Hepatocyte (in vitro differentiated cells): ENCODE results near the gene MRPL46.

Experiments
- EZH2 ChIP-seq: fragments of 200-600 bp; sonication (generic); IDR thresholded peaks from 2 replicates; pipeline ENCODE4 v1.6.1; 2016; ENCODE audit warnings: antibody characterized with exemption, mild to moderate bottlenecking, borderline replicate concordance
- EZH2phosphoT487 ChIP-seq: fragments of 200-600 bp; sonication (generic); IDR thresholded peaks from one replicate; pipeline ENCODE4 v1.6.1; 2018; ENCODE audit warnings: antibody characterized with exemption, mild to moderate bottlenecking, low read depth, moderate library complexity; ENCODE audit not compliant: unreplicated experiment, severe bottlenecking
- TF ChIP-seq, protein P1 (sequence below): fragments of 200-600 bp; sonication (generic); IDR thresholded peaks from 2 replicates; pipeline ENCODE4 v1.5.1; 2016; ENCODE audit warnings: antibody characterized with exemption, mild to moderate bottlenecking; ENCODE audit not compliant: poor library complexity

DNA sequence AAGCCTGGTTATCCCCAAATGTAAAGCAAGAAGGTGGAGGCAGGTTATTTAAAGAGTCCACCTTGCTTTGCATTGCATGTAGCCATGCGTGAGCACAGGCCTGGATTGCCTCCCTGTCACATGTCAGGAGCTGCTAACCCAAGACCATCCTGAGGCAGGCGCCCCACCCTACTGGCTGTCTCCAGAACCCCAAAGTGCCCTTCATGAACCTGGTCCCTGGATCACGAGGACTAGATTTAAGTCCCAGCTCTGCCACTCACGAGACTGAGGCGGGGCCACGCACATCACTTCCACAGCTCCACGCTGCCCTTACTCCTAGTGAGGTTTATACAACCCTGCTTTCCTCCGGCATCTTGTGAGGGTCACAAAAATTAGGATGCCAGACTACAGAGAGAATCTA, 17.6 kb downstream of the MRPL46 start:
- no peak for TF ChIP-seq EZH2phosphoT487
- TF ChIP-seq, protein P1, sequence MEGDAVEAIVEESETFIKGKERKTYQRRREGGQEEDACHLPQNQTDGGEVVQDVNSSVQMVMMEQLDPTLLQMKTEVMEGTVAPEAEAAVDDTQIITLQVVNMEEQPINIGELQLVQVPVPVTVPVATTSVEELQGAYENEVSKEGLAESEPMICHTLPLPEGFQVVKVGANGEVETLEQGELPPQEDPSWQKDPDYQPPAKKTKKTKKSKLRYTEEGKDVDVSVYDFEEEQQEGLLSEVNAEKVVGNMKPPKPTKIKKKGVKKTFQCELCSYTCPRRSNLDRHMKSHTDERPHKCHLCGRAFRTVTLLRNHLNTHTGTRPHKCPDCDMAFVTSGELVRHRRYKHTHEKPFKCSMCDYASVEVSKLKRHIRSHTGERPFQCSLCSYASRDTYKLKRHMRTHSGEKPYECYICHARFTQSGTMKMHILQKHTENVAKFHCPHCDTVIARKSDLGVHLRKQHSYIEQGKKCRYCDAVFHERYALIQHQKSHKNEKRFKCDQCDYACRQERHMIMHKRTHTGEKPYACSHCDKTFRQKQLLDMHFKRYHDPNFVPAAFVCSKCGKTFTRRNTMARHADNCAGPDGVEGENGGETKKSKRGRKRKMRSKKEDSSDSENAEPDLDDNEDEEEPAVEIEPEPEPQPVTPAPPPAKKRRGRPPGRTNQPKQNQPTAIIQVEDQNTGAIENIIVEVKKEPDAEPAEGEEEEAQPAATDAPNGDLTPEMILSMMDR = no peak
- no peak for TF ChIP-seq EZH2
